ENCODE measurements around the gene NOL3. TPM values are rescaled to one million over a fixed set of nuclear protein-coding genes. Genes with fewer than 3 reads are reported as not detected.

The NOL3 gene
- total and polyA plus RNA-seq, 2 of the 13 experiments (the other 11 are each of a cell fraction or from before 2014, with no cell fraction given) = 5.7 to 20.5 TPM

GRCh38 chr16:67210069-67210937 is 40.0 kb downstream of the NOL3 start (continued):
- no peak for TF ChIP-seq STAT5B (CRISPR knock-in tag; IDR thresholded peaks at IDR 0.05)
- no peak for TF ChIP-seq NFKB2 (CRISPR knock-in tag; IDR thresholded peaks at IDR 0.05; ENCODE audit: borderline replicate concordance)
- TF ChIP-seq ZNF564 (CRISPR knock-in tag; IDR thresholded peaks at IDR 0.05) = no peak
- no peak for TF ChIP-seq ZBTB8A (CRISPR knock-in tag; IDR thresholded peaks at IDR 0.05; ENCODE audit: borderline replicate concordance, low read depth)
- TF ChIP-seq, protein P1, sequence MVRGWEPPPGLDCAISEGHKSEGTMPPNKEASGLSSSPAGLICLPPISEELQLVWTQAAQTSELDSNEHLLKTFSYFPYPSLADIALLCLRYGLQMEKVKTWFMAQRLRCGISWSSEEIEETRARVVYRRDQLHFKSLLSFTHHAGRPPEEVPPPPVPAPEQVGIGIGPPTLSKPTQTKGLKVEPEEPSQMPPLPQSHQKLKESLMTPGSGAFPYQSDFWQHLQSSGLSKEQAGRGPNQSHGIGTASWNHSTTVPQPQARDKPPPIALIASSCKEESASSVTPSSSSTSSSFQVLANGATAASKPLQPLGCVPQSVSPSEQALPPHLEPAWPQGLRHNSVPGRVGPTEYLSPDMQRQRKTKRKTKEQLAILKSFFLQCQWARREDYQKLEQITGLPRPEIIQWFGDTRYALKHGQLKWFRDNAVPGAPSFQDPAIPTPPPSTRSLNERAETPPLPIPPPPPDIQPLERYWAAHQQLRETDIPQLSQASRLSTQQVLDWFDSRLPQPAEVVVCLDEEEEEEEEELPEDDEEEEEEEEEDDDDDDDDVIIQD (CRISPR knock-in tag; IDR thresholded peaks at IDR 0.05; ENCODE audit: low read depth) = no peak
- TF ChIP-seq THAP8 (CRISPR knock-in tag; IDR thresholded peaks at IDR 0.05; ENCODE audit: borderline replicate concordance) = no peak
- TF ChIP-seq, protein P2, sequence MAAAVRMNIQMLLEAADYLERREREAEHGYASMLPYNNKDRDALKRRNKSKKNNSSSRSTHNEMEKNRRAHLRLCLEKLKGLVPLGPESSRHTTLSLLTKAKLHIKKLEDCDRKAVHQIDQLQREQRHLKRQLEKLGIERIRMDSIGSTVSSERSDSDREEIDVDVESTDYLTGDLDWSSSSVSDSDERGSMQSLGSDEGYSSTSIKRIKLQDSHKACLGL (CRISPR knock-in tag; IDR thresholded peaks at IDR 0.05) = no peak
- TF ChIP-seq ZNF800 (CRISPR knock-in tag; IDR thresholded peaks at IDR 0.05) = no peak
- no peak for TF ChIP-seq ONECUT2 (CRISPR knock-in tag; IDR thresholded peaks at IDR 0.05)
- peak; percentile 39; the same call in 1 of the 2 replicates for TF ChIP-seq BCL3 (CRISPR knock-in tag; IDR thresholded peaks at IDR 0.05)
- TF ChIP-seq ZSCAN22 (CRISPR knock-in tag; IDR thresholded peaks at IDR 0.05) = no peak
- no peak for TF ChIP-seq TOE1 (CRISPR knock-in tag; IDR thresholded peaks at IDR 0.05)
- no peak for TF ChIP-seq TGIF2 (CRISPR knock-in tag; IDR thresholded peaks at IDR 0.05)
- no peak for TF ChIP-seq FOSL1 (CRISPR knock-in tag; IDR thresholded peaks at IDR 0.05; ENCODE audit: borderline replicate concordance)
- TF ChIP-seq, protein P3, sequence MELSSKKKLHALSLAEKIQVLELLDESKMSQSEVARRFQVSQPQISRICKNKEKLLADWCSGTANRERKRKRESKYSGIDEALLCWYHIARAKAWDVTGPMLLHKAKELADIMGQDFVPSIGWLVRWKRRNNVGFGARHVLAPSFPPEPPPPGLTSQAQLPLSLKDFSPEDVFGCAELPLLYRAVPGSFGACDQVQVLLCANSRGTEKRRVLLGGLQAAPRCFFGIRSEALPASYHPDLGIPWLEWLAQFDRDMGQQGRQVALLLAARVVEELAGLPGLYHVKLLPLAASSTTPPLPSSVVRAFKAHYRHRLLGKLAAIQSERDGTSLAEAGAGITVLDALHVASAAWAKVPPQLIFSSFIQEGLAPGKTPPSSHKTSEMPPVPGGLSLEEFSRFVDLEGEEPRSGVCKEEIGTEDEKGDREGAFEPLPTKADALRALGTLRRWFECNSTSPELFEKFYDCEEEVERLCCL (CRISPR knock-in tag; IDR thresholded peaks at IDR 0.05; ENCODE audit: borderline replicate concordance) = no peak
- TF ChIP-seq ZNF232 (CRISPR knock-in tag; IDR thresholded peaks at IDR 0.05; ENCODE audit: borderline replicate concordance) = no peak
- no peak for TF ChIP-seq TEAD3 (CRISPR knock-in tag; optimal IDR thresholded peaks at IDR 0.05; ENCODE audit: borderline replicate concordance)
- no peak for TF ChIP-seq ZNF816 (CRISPR knock-in tag; IDR thresholded peaks at IDR 0.05; ENCODE audit: borderline replicate concordance)
- no peak; the same call in 1 of the 2 replicates for TF ChIP-seq ZNF205 (CRISPR knock-in tag; IDR thresholded peaks at IDR 0.05)
- peak; percentile 86 for TF ChIP-seq HNRNPL (IDR thresholded peaks at IDR 0.05; ENCODE audit: low read depth, low read length)
- TF ChIP-seq ZNF773 (CRISPR knock-in tag; IDR thresholded peaks at IDR 0.05; ENCODE audit: borderline replicate concordance) = no peak
- TF ChIP-seq ZNF274 (CRISPR knock-in tag; IDR thresholded peaks at IDR 0.05) = no peak
- no peak for TF ChIP-seq ESRRA (CRISPR knock-in tag; IDR thresholded peaks at IDR 0.05; ENCODE audit: low read depth)
